Measurements from ENCODE around the gene WASF2.

GRCh38 chr1:27445177-27445936, 44.6 kb downstream of the WASF2 start:
- TF ChIP-seq GATA3 (IDR thresholded peaks at IDR 0.05; ENCODE audit: low read depth, low read length) (no peak), GATA2 (IDR thresholded peaks at IDR 0.05; ENCODE audit: low read depth, low read length) (no peak)
